ENCODE results near the gene SCIN.

DNA sequence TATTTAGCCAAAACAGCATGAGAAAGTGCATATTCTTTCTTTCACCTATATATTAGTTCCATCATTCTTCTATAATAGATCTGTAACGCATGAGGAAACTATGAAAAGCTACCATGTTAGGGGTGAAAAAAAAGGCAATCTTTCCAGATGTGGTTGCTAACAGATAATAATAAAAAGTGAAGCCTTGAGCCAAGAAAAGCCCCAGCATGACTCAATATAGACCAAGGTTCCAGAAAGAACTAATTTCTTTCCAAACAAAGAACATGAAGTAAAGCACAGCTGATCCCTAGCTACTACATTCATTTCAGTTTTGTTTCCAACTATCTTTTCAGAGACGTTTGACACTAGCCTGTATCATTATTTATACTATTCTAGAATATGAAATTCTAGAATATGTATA, 133.4 kb downstream of the SCIN start:
- TF ChIP-seq POLR2AphosphoS5 (IDR thresholded peaks at IDR 0.05; ENCODE audit: low read depth, low read length) (no peak), TAF1 (IDR thresholded peaks at IDR 0.05; ENCODE audit: low read depth, low read length) (no peak), POLR2A (IDR thresholded peaks at IDR 0.05; ENCODE audit: low read depth, low read length) (no peak)

Data from GM12891 (cell line).